Kidney (tissue), 14 donors: ENCODE results near the gene TMEM79. TPM values are rescaled to one million over a fixed set of nuclear protein-coding genes. Genes with fewer than 3 reads are reported as not detected.

ENCODE experiments used
- DNase-seq, 5 donors: peaks; one replicate each; pipeline ENCODE4 v3.0.0-alpha.2; 2013 to 2020
- FAIRE-seq: peaks from 2 replicates; lab custom pipeline; 2012; peaks lifted over from hg19 to GRCh38; lab: Jason Lieb, UNC
- H3K27ac ChIP-seq, 2 donors: one replicate each; pipeline ENCODE4 v1.7.0; 2013; ENCODE audit warnings: low read depth in 2 of 2, low read length in 2 of 2, inconsistent platforms in 1 of 2
- H3K27me3 ChIP-seq: one replicate; pipeline ENCODE4 v1.7.1; 2013; ENCODE audit warnings: low read length, inconsistent platforms; ENCODE audit not compliant: control insufficient read depth, insufficient read depth
- H3K36me3 ChIP-seq, 3 donors: one replicate each; pipeline versions ENCODE4 v1.7.0 to v1.7.1; 2013; ENCODE audit warnings: low read length in 3 of 3, control low read depth in 1 of 3, inconsistent platforms in 1 of 3; ENCODE audit not compliant: insufficient read depth in 3 of 3, control insufficient read depth in 2 of 3
- H3K4me1 ChIP-seq, 3 donors: one replicate each; pipeline versions ENCODE4 v1.7.0 to v1.7.1; 2013; ENCODE audit warnings: low read length in 3 of 3, inconsistent platforms in 1 of 3, low read depth in 1 of 3; ENCODE audit not compliant: control insufficient read depth in 2 of 3, insufficient read depth in 2 of 3
- H3K4me3 ChIP-seq, 3 donors: one replicate each; pipeline versions ENCODE4 v1.7.0 to v1.8.1; 2013; ENCODE audit warnings: low read length in 3 of 3, control low read depth in 1 of 3, inconsistent platforms in 1 of 3
- H3K9ac ChIP-seq, 3 donors: one replicate each; pipeline versions ENCODE4 v1.7.0 to v1.7.1; 2013; ENCODE audit warnings: low read length in 3 of 3, control low read depth in 1 of 3, inconsistent platforms in 1 of 3
- H3K9me3 ChIP-seq, 3 donors: one replicate each; pipeline versions ENCODE4 v1.7.0 to v1.7.1; 2013; ENCODE audit warnings: low read length in 3 of 3, control low read depth in 1 of 3, inconsistent platforms in 1 of 3; ENCODE audit not compliant: control insufficient read depth in 2 of 3, insufficient read depth in 1 of 3
- intact Hi-C: fragments of 100-400 bp; cut with DNase I; formaldehyde crosslinking; loops from one replicate; pipeline ENCODE4 v1.11.1; 2022
- polyA plus RNA-seq: library from polyadenylated mRNA; stranded (reverse); fragments of 350-450 nt; fragmentation: Illumina TruSeq; extraction: RNeasy Lipid Tissue Mini Kit (QIAGEN cat#74804); gene quantifications from one replicate; pipeline ENCODE4 v1.2.3, GENCODE V29; 2014; ENCODE audit warnings: low read depth, low replicate concordance; ENCODE audit not compliant: insufficient read depth
- total RNA-seq: library from RNA; stranded (reverse); fragmentation: NEBNext Ultra II Directional; extraction: Animal tissue kit (Norgen Biotek cat#: 25700); gene quantifications from one replicate; pipeline ENCODE4 v1.2.1, GENCODE V29; 2021
- TF ChIP-seq, protein P1 (sequence below): IDR thresholded peaks from 3 replicates; pipeline ENCODE4 v1.5.1; 2012; ENCODE audit warnings: mild to moderate bottlenecking, moderate library complexity, borderline replicate concordance; ENCODE audit not compliant: insufficient read depth; ENCODE audit errors: extremely low read depth
- donor health status: control.
- donor health status: control.
- donor health status: control.
- donor health status: control.
- donor health status: control.
- donor health status: DM: yes; HTN: yes; CAD: no.
- donor health status: Normal renal cell carcinoma (clear cell type).

Gene TMEM79
- total and polyA plus RNA-seq, 2 donors from 2014 or later = 2.7 to 3.9 TPM

DNA sequence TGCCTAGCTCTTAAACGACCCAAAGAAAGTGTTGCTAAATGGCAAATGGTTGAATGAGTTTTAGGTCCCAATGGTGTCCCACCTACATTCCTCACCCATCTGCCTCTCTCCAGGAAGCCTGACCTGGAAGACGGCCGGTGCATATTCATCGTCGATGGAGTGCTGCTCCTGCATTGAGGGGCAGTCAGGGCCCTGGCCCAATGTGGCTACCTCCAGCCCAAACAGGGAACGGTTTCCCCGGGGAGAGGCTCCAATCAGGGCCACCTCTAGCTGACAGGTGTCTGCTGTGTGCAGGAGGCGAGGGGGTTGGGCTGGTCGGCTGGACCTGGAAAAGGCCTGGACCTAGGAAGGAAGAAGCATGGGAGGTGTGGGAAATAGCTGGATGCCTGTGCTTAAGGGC, 9.8 kb downstream of the TMEM79 start:
- TF ChIP-seq, protein P1, sequence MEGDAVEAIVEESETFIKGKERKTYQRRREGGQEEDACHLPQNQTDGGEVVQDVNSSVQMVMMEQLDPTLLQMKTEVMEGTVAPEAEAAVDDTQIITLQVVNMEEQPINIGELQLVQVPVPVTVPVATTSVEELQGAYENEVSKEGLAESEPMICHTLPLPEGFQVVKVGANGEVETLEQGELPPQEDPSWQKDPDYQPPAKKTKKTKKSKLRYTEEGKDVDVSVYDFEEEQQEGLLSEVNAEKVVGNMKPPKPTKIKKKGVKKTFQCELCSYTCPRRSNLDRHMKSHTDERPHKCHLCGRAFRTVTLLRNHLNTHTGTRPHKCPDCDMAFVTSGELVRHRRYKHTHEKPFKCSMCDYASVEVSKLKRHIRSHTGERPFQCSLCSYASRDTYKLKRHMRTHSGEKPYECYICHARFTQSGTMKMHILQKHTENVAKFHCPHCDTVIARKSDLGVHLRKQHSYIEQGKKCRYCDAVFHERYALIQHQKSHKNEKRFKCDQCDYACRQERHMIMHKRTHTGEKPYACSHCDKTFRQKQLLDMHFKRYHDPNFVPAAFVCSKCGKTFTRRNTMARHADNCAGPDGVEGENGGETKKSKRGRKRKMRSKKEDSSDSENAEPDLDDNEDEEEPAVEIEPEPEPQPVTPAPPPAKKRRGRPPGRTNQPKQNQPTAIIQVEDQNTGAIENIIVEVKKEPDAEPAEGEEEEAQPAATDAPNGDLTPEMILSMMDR = no peak
- no peak overlapping the region for H3K4me3 ChIP-seq
- H3K4me1 ChIP-seq = peaks cover 0 to 20% (median 13%) of the 10 kb centered on the region in 3 donors
- DNase-seq (no peak), FAIRE-seq (no peak)
- intact Hi-C loops = no loop called here
- H3K36me3 ChIP-seq = peaks cover 0 to 2% (median under 1%) of the 10 kb centered on the region in 3 donors
- no peak overlapping the region for H3K9ac ChIP-seq
- H3K27me3 ChIP-seq = no peaks in the 10 kb centered on the region
- no peak overlapping the region for H3K27ac ChIP-seq
- no peaks in the 10 kb centered on the region for H3K9me3 ChIP-seq

DNA sequence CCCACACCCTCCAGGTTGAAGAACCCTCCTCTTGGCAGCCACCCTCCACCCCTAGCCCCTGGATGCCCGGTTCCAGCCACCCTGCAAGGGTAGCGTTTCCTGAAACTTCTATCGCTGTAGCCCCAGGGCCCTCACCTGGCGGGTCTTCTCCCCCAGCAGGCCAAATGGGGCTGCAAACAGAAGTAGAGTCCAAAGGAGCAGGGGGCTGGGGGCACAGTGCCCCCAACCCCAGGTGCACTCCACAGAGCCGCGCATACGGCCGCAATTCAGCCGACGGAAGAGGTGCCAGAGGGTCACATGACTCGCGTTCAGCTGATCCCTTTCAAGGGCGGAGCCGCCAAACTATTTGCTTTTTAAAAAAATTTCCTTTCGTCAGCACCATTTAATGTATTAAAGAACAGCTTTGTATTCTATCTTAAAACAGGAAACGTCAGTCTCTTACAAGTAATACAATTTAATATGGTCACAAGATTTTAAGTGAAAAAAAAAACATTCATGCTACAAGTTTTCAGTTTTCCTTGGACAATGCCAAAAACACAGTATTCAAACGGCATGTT, 11.3 kb downstream of the TMEM79 start, which contains the start of gene GLMP:
Gene GLMP, minus strand, starts transcription at position 289 of the 557 bp plus-strand sequence. Its CDS starts 34 bp downstream, at position 255.
- Histone ChIP-seq H3K27ac (peak within 1 kb of the TSS; percentile 41 to 68), H3K4me1 (peaks cover 0 to 20% (median 13%) of the 10 kb centered on the region in 3 donors)

DNA sequence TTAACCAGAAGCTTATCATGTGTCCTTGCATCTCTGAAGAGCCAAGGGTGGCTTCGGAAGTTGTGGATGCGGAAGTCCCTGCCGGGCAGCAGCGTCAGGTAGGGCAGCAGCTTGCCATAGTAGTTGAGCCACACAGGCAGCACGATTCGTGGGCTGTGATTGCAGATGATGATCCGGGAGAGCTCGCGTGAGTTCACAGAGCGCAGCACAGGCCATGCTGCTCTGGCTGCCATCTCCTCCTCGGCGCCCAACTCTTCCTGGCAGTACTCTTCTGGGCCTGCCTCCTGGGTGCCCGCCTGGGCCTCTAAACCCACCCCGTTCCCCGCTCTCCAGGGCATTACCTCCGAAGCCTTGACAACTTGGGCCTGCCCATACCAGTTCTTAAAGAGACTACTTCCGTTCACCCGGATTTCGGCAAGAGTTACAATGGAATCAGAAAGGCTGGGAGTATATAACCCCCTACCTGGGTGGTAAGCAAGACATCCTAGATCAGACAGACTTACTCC, 14.8 kb downstream of the TMEM79 start, which contains the start of gene VHLL:
Gene VHLL, minus strand, starts transcription at position 456 of the 506 bp plus-strand sequence. Its CDS starts 118 bp downstream, at position 338.
- H3K27me3 ChIP-seq = no peaks in the 10 kb centered on the region
- H3K4me3 ChIP-seq = no peak within 1 kb of the TSS
- no peak for DNase-seq
- peaks cover 0 to 2% (median 0%) of the 10 kb centered on the region in 3 donors for H3K36me3 ChIP-seq
- H3K4me1 ChIP-seq = peaks cover 0 to 13% (median 10%) of the 10 kb centered on the region in 3 donors
- intact Hi-C loops = no loop called here
- FAIRE-seq = no peak
- H3K9ac ChIP-seq = no peak within 1 kb of the TSS
- TF ChIP-seq, protein P1 = no peak
- no peaks in the 10 kb centered on the region for H3K9me3 ChIP-seq
- no peak within 1 kb of the TSS for H3K27ac ChIP-seq

More for the DNA sequence above, 11.3 kb downstream of the TMEM79 start, which contains the start of gene GLMP:
- peaks cover 0 to 2% (median 0%) of the 10 kb centered on the region in 3 donors for H3K36me3 ChIP-seq
- peak within 1 kb of the TSS; percentile 71 to 93 (median 86) for H3K4me3 ChIP-seq
- intact Hi-C loops = no loop called here
- FAIRE-seq (peak; percentile 3), DNase-seq (peak; percentile 45 to 86 (median 68))
- no peaks in the 10 kb centered on the region for H3K9me3 ChIP-seq
- H3K9ac ChIP-seq = peak within 1 kb of the TSS; percentile 65 to 92 (median 89)
- no peaks in the 10 kb centered on the region for H3K27me3 ChIP-seq
- TF ChIP-seq, protein P1 = no peak
